Measurements from ENCODE around the gene FNDC3B.

Gene FNDC3B

GRCh38 chr3:172129850-172130716 is 90.7 kb downstream of the FNDC3B start:
- no peak for TF ChIP-seq TAF1 (IDR thresholded peaks at IDR 0.05; ENCODE audit: borderline replicate concordance, insufficient read depth, low read length)
- TF ChIP-seq FOXP2 (optimal IDR thresholded peaks at IDR 0.05; ENCODE audit: borderline replicate concordance, extremely low read depth, extremely low read length, insufficient read depth) = peak; percentile 60
- TF ChIP-seq, protein P1, sequence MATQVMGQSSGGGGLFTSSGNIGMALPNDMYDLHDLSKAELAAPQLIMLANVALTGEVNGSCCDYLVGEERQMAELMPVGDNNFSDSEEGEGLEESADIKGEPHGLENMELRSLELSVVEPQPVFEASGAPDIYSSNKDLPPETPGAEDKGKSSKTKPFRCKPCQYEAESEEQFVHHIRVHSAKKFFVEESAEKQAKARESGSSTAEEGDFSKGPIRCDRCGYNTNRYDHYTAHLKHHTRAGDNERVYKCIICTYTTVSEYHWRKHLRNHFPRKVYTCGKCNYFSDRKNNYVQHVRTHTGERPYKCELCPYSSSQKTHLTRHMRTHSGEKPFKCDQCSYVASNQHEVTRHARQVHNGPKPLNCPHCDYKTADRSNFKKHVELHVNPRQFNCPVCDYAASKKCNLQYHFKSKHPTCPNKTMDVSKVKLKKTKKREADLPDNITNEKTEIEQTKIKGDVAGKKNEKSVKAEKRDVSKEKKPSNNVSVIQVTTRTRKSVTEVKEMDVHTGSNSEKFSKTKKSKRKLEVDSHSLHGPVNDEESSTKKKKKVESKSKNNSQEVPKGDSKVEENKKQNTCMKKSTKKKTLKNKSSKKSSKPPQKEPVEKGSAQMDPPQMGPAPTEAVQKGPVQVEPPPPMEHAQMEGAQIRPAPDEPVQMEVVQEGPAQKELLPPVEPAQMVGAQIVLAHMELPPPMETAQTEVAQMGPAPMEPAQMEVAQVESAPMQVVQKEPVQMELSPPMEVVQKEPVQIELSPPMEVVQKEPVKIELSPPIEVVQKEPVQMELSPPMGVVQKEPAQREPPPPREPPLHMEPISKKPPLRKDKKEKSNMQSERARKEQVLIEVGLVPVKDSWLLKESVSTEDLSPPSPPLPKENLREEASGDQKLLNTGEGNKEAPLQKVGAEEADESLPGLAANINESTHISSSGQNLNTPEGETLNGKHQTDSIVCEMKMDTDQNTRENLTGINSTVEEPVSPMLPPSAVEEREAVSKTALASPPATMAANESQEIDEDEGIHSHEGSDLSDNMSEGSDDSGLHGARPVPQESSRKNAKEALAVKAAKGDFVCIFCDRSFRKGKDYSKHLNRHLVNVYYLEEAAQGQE (IDR thresholded peaks at IDR 0.05; ENCODE audit: insufficient read depth in 1 of 2, low read depth in 2 of 2, low read length in 2 of 2) = no peak
- peak; percentile 22; the same call in 1 of the 2 replicates for TF ChIP-seq SIN3A (IDR thresholded peaks at IDR 0.05; ENCODE audit: borderline replicate concordance, insufficient read depth, low read length)

- TF ChIP-seq SIN3A (IDR thresholded peaks at IDR 0.05; ENCODE audit: borderline replicate concordance, insufficient read depth, low read length) (no peak), POLR2AphosphoS5 (IDR thresholded peaks at IDR 0.05; ENCODE audit: low read depth, low read length) (no peak)
- TF ChIP-seq, protein P1 (IDR thresholded peaks at IDR 0.05; ENCODE audit: insufficient read depth in 1 of 2, low read depth in 2 of 2, low read length in 2 of 2) = no peak
Observed at GRCh38 chr3:172130717-172131050, 91.3 kb downstream of the FNDC3B start.

DNA sequence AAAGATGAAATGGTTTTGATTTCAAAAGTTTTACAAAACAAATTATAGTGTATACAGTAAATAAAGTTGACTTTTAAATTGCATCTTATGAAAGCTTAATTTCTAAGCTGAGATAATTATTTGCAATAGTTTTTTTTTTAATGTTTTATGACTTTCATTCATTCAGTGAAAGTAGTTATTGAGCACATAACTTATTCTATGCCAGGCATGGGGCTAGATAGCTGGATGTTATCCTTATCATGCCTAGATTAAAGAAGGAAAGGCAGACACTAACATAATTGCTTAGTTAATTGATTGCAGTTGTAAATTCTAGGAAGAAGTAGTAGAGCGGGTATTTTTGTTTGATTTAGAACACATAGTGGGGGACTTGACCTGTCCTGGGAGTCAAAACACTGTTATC is 92.4 kb downstream of the FNDC3B start:
- TF ChIP-seq FOXP2 (optimal IDR thresholded peaks at IDR 0.05; ENCODE audit: borderline replicate concordance, extremely low read depth, extremely low read length, insufficient read depth) = no peak

- no peak for TF ChIP-seq SIN3A (IDR thresholded peaks at IDR 0.05; ENCODE audit: borderline replicate concordance, insufficient read depth, low read length)
- TF ChIP-seq TAF1 (IDR thresholded peaks at IDR 0.05; ENCODE audit: borderline replicate concordance, insufficient read depth, low read length) = no peak
- TF ChIP-seq POLR2AphosphoS5 (IDR thresholded peaks at IDR 0.05; ENCODE audit: low read depth, low read length) = no peak
Observed at GRCh38 chr3:172132159-172132586, 92.8 kb downstream of the FNDC3B start.

- TF ChIP-seq FOXP2 (optimal IDR thresholded peaks at IDR 0.05; ENCODE audit: borderline replicate concordance, extremely low read depth, extremely low read length, insufficient read depth) (no peak), SIN3A (IDR thresholded peaks at IDR 0.05; ENCODE audit: borderline replicate concordance, insufficient read depth, low read length) (no peak), POLR2AphosphoS5 (IDR thresholded peaks at IDR 0.05; ENCODE audit: low read depth, low read length) (no peak), TAF1 (IDR thresholded peaks at IDR 0.05; ENCODE audit: borderline replicate concordance, insufficient read depth, low read length) (no peak)
- TF ChIP-seq, protein P1 (IDR thresholded peaks at IDR 0.05; ENCODE audit: insufficient read depth in 1 of 2, low read depth in 2 of 2, low read length in 2 of 2) = no peak
Observed at GRCh38 chr3:172132721-172133311, 93.4 kb downstream of the FNDC3B start.

GRCh38 chr3:172133838-172134237 is 94.5 kb downstream of the FNDC3B start:
- TF ChIP-seq, protein P1 (IDR thresholded peaks at IDR 0.05; ENCODE audit: insufficient read depth in 1 of 2, low read depth in 2 of 2, low read length in 2 of 2) = no peak
- TF ChIP-seq TAF1 (IDR thresholded peaks at IDR 0.05; ENCODE audit: borderline replicate concordance, insufficient read depth, low read length) (no peak), POLR2AphosphoS5 (IDR thresholded peaks at IDR 0.05; ENCODE audit: low read depth, low read length) (no peak), FOXP2 (optimal IDR thresholded peaks at IDR 0.05; ENCODE audit: borderline replicate concordance, extremely low read depth, extremely low read length, insufficient read depth) (no peak), SIN3A (IDR thresholded peaks at IDR 0.05; ENCODE audit: borderline replicate concordance, insufficient read depth, low read length) (no peak)

Data from PFSK-1 (cell line).